ENCODE results near the gene TTBK2.

TTBK2 gene

GRCh38 chr15:42696626-42697025 is 224.0 kb downstream of the TTBK2 start:
- no peak for DNase-seq (ENCODE audit: extremely low spot score)
- POLR2A ChIA-PET, result no interaction called here
- TF ChIP-seq CTBP1 (IDR thresholded peaks at IDR 0.05; ENCODE audit: borderline replicate concordance) (no peak), NFRKB (IDR thresholded peaks at IDR 0.05) (no peak), HDGF (IDR thresholded peaks at IDR 0.05; ENCODE audit: borderline replicate concordance) (no peak), LEF1 (IDR thresholded peaks at IDR 0.05; ENCODE audit: borderline replicate concordance) (no peak), BHLHE40 (IDR thresholded peaks at IDR 0.05; ENCODE audit: borderline replicate concordance) (no peak)
- CTCF ChIA-PET, result interaction anchor here (0.5 kb wide), 1 partner anchor 226 kb away, joined by 3 read pairs; no protein-coding TSS in a partner anchor

DNA sequence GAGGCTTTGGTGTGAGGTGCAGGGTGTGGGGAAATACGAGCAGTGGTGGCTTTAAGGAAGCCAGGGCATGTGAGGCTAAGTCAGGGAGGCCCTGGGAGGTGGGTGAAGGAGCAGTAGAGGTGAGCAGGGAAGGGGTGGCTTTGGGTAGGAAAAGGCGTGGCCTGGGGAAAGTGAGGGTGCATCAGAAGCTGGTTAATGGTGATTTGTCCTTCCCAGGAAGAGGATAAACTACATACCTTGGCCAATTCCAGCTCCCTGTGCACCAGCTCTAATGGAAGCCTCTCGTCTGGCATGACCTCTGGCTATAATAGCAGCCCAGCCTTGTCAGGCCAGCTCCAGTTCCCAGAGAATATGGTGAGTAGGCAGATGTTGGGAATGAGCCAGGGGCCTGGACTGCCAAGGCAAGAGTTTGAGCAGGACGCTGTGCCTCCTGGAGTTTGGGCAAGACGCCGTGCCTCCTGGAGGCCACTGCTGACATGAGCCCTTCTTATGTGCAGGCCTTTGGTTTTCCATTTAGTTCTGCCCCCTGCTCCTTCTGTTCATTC is 225.0 kb downstream of the TTBK2 start:
- TF ChIP-seq LEF1 (IDR thresholded peaks at IDR 0.05; ENCODE audit: borderline replicate concordance) (no peak), CTBP1 (IDR thresholded peaks at IDR 0.05; ENCODE audit: borderline replicate concordance) (no peak), FOXM1 (IDR thresholded peaks at IDR 0.05; ENCODE audit: borderline replicate concordance) (no peak), L3MBTL2 (conservative IDR thresholded peaks at IDR 0.05) (no peak), TARDBP (IDR thresholded peaks at IDR 0.05) (no peak), FOXA1 (IDR thresholded peaks at IDR 0.05) (no peak), HDGF (IDR thresholded peaks at IDR 0.05; ENCODE audit: borderline replicate concordance) (no peak), ELF4 (IDR thresholded peaks at IDR 0.05) (no peak), SP1 (IDR thresholded peaks at IDR 0.05) (no peak), BHLHE40 (IDR thresholded peaks at IDR 0.05; ENCODE audit: borderline replicate concordance) (no peak)
- ChIA-PET CTCF (interaction anchor here (0.5 kb wide), 1 partner anchor 63 kb away, joined by 4 read pairs; no protein-coding TSS in a partner anchor), POLR2A (no interaction called here)
- DNase-seq (ENCODE audit: extremely low spot score), result no peak

DNA sequence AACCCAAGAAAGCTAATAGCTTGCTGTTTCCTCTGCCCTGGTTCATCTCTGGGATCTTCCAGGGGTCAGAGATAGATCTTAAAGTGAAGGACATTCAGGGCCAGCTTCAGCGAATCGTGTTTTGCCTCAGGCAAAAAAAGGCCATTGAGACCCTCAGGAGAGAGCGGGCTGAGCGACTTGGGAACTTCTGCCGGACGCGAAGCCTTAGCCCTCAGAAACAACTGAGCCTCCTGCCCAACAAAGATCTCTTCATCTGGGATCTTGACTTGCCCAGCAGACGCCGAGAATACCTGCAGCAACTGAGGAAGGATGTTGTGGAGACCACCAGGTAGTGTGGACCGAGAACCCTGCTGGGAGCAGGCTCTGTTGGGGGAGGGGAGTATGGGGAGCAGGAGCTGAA is 226.2 kb downstream of the TTBK2 start:
- DNase-seq (ENCODE audit: extremely low spot score), result no peak
- POLR2A ChIA-PET, result no interaction called here
- TF ChIP-seq TARDBP (IDR thresholded peaks at IDR 0.05) (no peak), HDGF (IDR thresholded peaks at IDR 0.05; ENCODE audit: borderline replicate concordance) (no peak), FOXK2 (IDR thresholded peaks at IDR 0.05) (no peak)
- CTCF ChIA-PET, result no interaction called here

DNA sequence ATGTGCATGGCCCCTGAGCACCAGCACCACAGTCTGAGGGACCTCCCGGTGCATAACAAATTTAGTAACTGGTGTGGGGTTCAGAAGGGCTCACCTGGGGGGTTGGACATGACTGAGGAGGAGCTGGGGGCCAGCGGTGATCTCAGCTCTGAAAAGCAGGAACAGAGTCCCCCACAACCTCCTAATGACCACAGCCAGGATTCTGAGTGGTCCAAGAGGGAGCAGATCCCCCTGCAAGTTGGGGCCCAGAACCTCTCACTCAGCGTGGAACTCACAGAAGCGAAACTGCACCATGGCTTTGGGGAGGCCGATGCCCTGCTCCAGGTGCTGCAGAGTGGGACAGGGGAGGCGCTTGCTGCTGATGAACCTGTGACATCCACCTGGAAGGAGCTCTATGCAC is 226.6 kb downstream of the TTBK2 start:
- ChIA-PET POLR2A (no interaction called here), CTCF (no interaction called here)
- TF ChIP-seq SP1 (IDR thresholded peaks at IDR 0.05), result no peak
- no peak for TF ChIP-seq FOXA1 (IDR thresholded peaks at IDR 0.05)
- no peak for TF ChIP-seq BHLHE40 (IDR thresholded peaks at IDR 0.05; ENCODE audit: borderline replicate concordance)
- TF ChIP-seq SUZ12 (IDR thresholded peaks at IDR 0.05), result no peak
- no peak for TF ChIP-seq ELF4 (IDR thresholded peaks at IDR 0.05)
- no peak for TF ChIP-seq PKNOX1 (IDR thresholded peaks at IDR 0.05)
- no peak for TF ChIP-seq CTBP1 (IDR thresholded peaks at IDR 0.05; ENCODE audit: borderline replicate concordance)
- TF ChIP-seq FOXK2 (IDR thresholded peaks at IDR 0.05), result no peak
- no peak for DNase-seq (ENCODE audit: extremely low spot score)

DNA sequence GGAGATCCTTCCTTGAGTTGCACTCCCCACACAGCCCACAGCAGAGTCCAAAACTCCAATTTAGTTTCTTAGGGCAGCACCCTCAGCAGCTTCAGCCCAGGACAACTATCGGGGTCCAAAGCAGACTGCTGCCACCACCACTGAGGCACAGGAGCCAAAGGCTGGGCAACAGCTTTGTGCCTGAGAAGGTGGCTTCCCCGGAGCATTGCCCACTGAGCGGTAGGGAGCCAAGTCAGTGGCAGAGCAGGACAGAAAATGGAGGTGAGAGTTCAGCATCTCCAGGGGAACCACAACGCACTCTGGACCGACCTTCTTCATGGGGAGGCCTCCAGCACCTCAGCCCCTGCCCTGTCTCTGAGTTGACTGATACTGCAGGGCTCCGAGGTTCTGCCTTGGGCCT is 227.1 kb downstream of the TTBK2 start:
- no peak for TF ChIP-seq BHLHE40 (IDR thresholded peaks at IDR 0.05; ENCODE audit: borderline replicate concordance)
- TF ChIP-seq FOXA1 (IDR thresholded peaks at IDR 0.05), result no peak
- no peak for TF ChIP-seq SP1 (IDR thresholded peaks at IDR 0.05)
- TF ChIP-seq ELF4 (IDR thresholded peaks at IDR 0.05), result no peak
- no peak for TF ChIP-seq ARNT (IDR thresholded peaks at IDR 0.05)
- ChIA-PET POLR2A (no interaction called here), CTCF (no interaction called here)
- no peak for DNase-seq (ENCODE audit: extremely low spot score)

DNA sequence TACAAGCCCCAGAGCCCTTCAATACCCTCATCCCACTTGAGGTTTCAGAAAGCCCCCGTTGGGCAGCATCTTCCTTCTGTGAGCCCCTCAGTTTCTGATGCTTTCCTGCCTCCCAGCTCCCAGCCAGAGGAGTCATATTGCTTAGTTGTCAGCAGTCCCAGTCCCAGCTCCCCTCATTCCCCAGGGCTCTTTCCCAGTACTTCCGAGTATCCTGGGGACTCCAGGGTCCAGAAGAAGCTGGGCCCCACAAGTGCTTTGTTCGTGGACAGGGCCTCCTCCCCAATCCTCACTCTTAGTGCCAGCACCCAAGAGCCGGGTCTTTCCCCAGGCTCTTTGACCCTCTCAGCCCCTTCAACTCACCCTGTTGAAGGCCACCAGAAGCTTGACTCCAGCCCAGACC is 227.6 kb downstream of the TTBK2 start:
- no peak for TF ChIP-seq TARDBP (IDR thresholded peaks at IDR 0.05)
- TF ChIP-seq ZNF384 (IDR thresholded peaks at IDR 0.05), result no peak
- TF ChIP-seq L3MBTL2 (conservative IDR thresholded peaks at IDR 0.05), result no peak
- no peak for TF ChIP-seq FOXM1 (IDR thresholded peaks at IDR 0.05; ENCODE audit: borderline replicate concordance)
- TF ChIP-seq CTBP1 (IDR thresholded peaks at IDR 0.05; ENCODE audit: borderline replicate concordance), result no peak
- no peak for TF ChIP-seq FOXK2 (IDR thresholded peaks at IDR 0.05)
- TF ChIP-seq HDGF (IDR thresholded peaks at IDR 0.05; ENCODE audit: borderline replicate concordance), result no peak
- no peak for TF ChIP-seq ARNT (IDR thresholded peaks at IDR 0.05)
- TF ChIP-seq ELF4 (IDR thresholded peaks at IDR 0.05), result no peak
- TF ChIP-seq BHLHE40 (IDR thresholded peaks at IDR 0.05; ENCODE audit: borderline replicate concordance), result no peak
- no peak for TF ChIP-seq SUZ12 (IDR thresholded peaks at IDR 0.05)
- no peak for TF ChIP-seq NFRKB (IDR thresholded peaks at IDR 0.05)
- TF ChIP-seq SP1 (IDR thresholded peaks at IDR 0.05), result no peak
- no peak for DNase-seq (ENCODE audit: extremely low spot score)
- ChIA-PET POLR2A (no interaction called here), CTCF (no interaction called here)

GRCh38 chr15:42692536-42692935 is 228.0 kb downstream of the TTBK2 start:
- ChIA-PET POLR2A (no interaction called here), CTCF (no interaction called here)
- DNase-seq (ENCODE audit: extremely low spot score), result no peak
- no peak for TF ChIP-seq FOXK2 (IDR thresholded peaks at IDR 0.05)
- no peak for TF ChIP-seq FOXM1 (IDR thresholded peaks at IDR 0.05; ENCODE audit: borderline replicate concordance)
- no peak for TF ChIP-seq BHLHE40 (IDR thresholded peaks at IDR 0.05; ENCODE audit: borderline replicate concordance)
- TF ChIP-seq FOXA1 (IDR thresholded peaks at IDR 0.05), result no peak
- no peak for TF ChIP-seq SP1 (IDR thresholded peaks at IDR 0.05)
- TF ChIP-seq ARNT (IDR thresholded peaks at IDR 0.05), result no peak
- TF ChIP-seq ZNF384 (IDR thresholded peaks at IDR 0.05), result no peak
- TF ChIP-seq PKNOX1 (IDR thresholded peaks at IDR 0.05), result no peak
- no peak for TF ChIP-seq TARDBP (IDR thresholded peaks at IDR 0.05)
- no peak for TF ChIP-seq SUZ12 (IDR thresholded peaks at IDR 0.05)
- no peak for TF ChIP-seq NFRKB (IDR thresholded peaks at IDR 0.05)
- TF ChIP-seq HDGF (IDR thresholded peaks at IDR 0.05; ENCODE audit: borderline replicate concordance), result no peak
- no peak for TF ChIP-seq CTBP1 (IDR thresholded peaks at IDR 0.05; ENCODE audit: borderline replicate concordance)
- no peak for TF ChIP-seq LEF1 (IDR thresholded peaks at IDR 0.05; ENCODE audit: borderline replicate concordance)
- TF ChIP-seq L3MBTL2 (conservative IDR thresholded peaks at IDR 0.05), result no peak
- TF ChIP-seq ELF4 (IDR thresholded peaks at IDR 0.05), result no peak

All from HEK293T (cell line).